ENCODE measurements around the gene SARNP.

SARNP gene

DNA sequence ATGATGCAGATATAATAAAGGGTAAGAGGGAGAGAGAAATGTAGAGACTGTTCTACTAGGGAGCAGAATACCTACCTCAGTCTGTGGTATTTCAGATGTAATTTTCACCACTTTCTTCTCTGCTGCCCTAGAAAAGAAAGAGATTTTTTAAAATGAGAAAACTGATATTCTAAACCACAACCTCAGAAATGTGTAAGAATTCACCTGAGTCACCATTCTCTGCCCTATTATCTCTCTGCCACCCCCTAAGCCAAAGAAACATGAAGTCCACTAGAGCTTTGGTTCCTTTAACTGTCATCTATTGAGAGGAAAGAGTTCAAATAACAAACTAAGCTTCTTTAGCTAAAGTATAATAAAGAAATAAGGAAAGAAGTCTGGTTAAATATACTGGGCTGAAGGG is 21.6 kb downstream of the SARNP start:
- TF ChIP-seq POLR2AphosphoS5 (IDR thresholded peaks at IDR 0.05; ENCODE audit: low read depth, low read length) (no peak), FOXP2 (optimal IDR thresholded peaks at IDR 0.05; ENCODE audit: borderline replicate concordance, extremely low read depth, extremely low read length, insufficient read depth) (no peak), SIN3A (IDR thresholded peaks at IDR 0.05; ENCODE audit: borderline replicate concordance, insufficient read depth, low read length) (no peak), TAF1 (IDR thresholded peaks at IDR 0.05; ENCODE audit: borderline replicate concordance, insufficient read depth, low read length) (no peak)
- TF ChIP-seq, protein P1, sequence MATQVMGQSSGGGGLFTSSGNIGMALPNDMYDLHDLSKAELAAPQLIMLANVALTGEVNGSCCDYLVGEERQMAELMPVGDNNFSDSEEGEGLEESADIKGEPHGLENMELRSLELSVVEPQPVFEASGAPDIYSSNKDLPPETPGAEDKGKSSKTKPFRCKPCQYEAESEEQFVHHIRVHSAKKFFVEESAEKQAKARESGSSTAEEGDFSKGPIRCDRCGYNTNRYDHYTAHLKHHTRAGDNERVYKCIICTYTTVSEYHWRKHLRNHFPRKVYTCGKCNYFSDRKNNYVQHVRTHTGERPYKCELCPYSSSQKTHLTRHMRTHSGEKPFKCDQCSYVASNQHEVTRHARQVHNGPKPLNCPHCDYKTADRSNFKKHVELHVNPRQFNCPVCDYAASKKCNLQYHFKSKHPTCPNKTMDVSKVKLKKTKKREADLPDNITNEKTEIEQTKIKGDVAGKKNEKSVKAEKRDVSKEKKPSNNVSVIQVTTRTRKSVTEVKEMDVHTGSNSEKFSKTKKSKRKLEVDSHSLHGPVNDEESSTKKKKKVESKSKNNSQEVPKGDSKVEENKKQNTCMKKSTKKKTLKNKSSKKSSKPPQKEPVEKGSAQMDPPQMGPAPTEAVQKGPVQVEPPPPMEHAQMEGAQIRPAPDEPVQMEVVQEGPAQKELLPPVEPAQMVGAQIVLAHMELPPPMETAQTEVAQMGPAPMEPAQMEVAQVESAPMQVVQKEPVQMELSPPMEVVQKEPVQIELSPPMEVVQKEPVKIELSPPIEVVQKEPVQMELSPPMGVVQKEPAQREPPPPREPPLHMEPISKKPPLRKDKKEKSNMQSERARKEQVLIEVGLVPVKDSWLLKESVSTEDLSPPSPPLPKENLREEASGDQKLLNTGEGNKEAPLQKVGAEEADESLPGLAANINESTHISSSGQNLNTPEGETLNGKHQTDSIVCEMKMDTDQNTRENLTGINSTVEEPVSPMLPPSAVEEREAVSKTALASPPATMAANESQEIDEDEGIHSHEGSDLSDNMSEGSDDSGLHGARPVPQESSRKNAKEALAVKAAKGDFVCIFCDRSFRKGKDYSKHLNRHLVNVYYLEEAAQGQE (IDR thresholded peaks at IDR 0.05; ENCODE audit: insufficient read depth in 1 of 2, low read depth in 2 of 2, low read length in 2 of 2): no peak

- TF ChIP-seq, protein P1 (IDR thresholded peaks at IDR 0.05; ENCODE audit: insufficient read depth in 1 of 2, low read depth in 2 of 2, low read length in 2 of 2): no peak
- TF ChIP-seq POLR2AphosphoS5 (IDR thresholded peaks at IDR 0.05; ENCODE audit: low read depth, low read length) (no peak), FOXP2 (optimal IDR thresholded peaks at IDR 0.05; ENCODE audit: borderline replicate concordance, extremely low read depth, extremely low read length, insufficient read depth) (no peak), SIN3A (IDR thresholded peaks at IDR 0.05; ENCODE audit: borderline replicate concordance, insufficient read depth, low read length) (no peak), TAF1 (IDR thresholded peaks at IDR 0.05; ENCODE audit: borderline replicate concordance, insufficient read depth, low read length) (no peak)
Measured at GRCh38 chr12:55789893-55790292, 27.6 kb downstream of the SARNP start.

- TF ChIP-seq FOXP2 (optimal IDR thresholded peaks at IDR 0.05; ENCODE audit: borderline replicate concordance, extremely low read depth, extremely low read length, insufficient read depth): no peak
- no peak for TF ChIP-seq SIN3A (IDR thresholded peaks at IDR 0.05; ENCODE audit: borderline replicate concordance, insufficient read depth, low read length)
- no peak for TF ChIP-seq POLR2AphosphoS5 (IDR thresholded peaks at IDR 0.05; ENCODE audit: low read depth, low read length)
- TF ChIP-seq TAF1 (IDR thresholded peaks at IDR 0.05; ENCODE audit: borderline replicate concordance, insufficient read depth, low read length): no peak
- TF ChIP-seq, protein P1 (IDR thresholded peaks at IDR 0.05; ENCODE audit: insufficient read depth in 1 of 2, low read depth in 2 of 2, low read length in 2 of 2): no peak
Measured at GRCh38 chr12:55789171-55789570, 28.4 kb downstream of the SARNP start.

DNA sequence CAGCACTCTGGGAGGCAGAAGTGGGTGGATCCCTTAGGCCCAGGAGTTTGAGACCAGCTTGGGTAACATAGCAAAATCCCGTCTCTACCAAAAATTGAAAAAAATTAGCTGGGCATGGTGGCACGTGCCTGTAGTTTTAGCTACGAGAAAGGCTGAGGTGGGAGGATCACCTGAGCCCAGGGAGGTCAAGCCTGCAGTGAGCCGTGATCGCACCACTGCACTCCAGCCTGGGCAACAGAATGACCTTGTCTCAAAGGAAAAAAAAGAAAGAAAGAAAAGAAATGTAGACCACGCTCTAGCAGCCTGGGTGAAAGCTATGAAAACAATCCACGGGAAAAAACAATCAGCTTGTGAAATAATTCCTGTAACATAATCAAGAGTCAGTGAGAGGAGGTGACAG is 29.0 kb downstream of the SARNP start:
- no peak for TF ChIP-seq POLR2AphosphoS5 (IDR thresholded peaks at IDR 0.05; ENCODE audit: low read depth, low read length)
- TF ChIP-seq SIN3A (IDR thresholded peaks at IDR 0.05; ENCODE audit: borderline replicate concordance, insufficient read depth, low read length): no peak
- no peak for TF ChIP-seq TAF1 (IDR thresholded peaks at IDR 0.05; ENCODE audit: borderline replicate concordance, insufficient read depth, low read length)
- TF ChIP-seq FOXP2 (optimal IDR thresholded peaks at IDR 0.05; ENCODE audit: borderline replicate concordance, extremely low read depth, extremely low read length, insufficient read depth): no peak
- TF ChIP-seq, protein P1 (IDR thresholded peaks at IDR 0.05; ENCODE audit: insufficient read depth in 1 of 2, low read depth in 2 of 2, low read length in 2 of 2): no peak

DNA sequence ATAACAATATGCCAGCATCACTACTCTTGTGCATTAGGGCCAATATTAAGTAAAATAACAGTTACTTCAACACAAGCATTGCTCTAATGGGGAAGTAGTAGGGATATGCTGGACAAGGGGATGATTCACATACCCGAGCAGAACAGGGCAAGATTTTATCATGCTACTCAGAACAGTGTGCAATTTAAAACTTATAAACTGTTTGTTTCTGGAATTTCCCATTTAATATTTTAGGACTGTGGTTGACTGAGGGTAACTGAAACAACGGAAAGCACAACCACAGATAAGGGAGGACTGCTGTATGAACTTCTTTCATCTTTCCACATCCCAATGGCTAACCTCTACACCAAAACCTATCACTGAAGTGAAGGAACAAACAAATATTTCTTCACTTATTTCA is 36.8 kb downstream of the SARNP start:
- TF ChIP-seq TAF1 (IDR thresholded peaks at IDR 0.05; ENCODE audit: borderline replicate concordance, insufficient read depth, low read length) (no peak), POLR2AphosphoS5 (IDR thresholded peaks at IDR 0.05; ENCODE audit: low read depth, low read length) (no peak), SIN3A (IDR thresholded peaks at IDR 0.05; ENCODE audit: borderline replicate concordance, insufficient read depth, low read length) (no peak), FOXP2 (optimal IDR thresholded peaks at IDR 0.05; ENCODE audit: borderline replicate concordance, extremely low read depth, extremely low read length, insufficient read depth) (no peak)
- TF ChIP-seq, protein P1 (IDR thresholded peaks at IDR 0.05; ENCODE audit: insufficient read depth in 1 of 2, low read depth in 2 of 2, low read length in 2 of 2): no peak
